Measurements from ENCODE around the gene ITLN1.
"Not testable (repeated sequence)": the region's sequence is repeated elsewhere in the genome, so short reads cannot be mapped to it uniquely, and the experiment has no call there.

The ITLN1 gene

GRCh38 chr1:160883581-160884513 lies 1.1 kb downstream of the ITLN1 start:
- ATAC-seq (no peak), DNase-seq (no peak)

GRCh38 chr1:160882582-160882981 lies 2.4 kb downstream of the ITLN1 start:
- no peak for DNase-seq
- ATAC-seq: no peak

- ATAC-seq, DNase-seq: not testable (repeated sequence)
These were observed 3.7 kb downstream of the ITLN1 start for GRCh38 chr1:160881264-160881663.

GRCh38 chr1:160880216-160880615 lies 4.8 kb downstream of the ITLN1 start:
- ATAC-seq: no peak
- no peak for DNase-seq

- ATAC-seq (peak; percentile 44), DNase-seq (no peak)
These were observed 5.9 kb downstream of the ITLN1 start for GRCh38 chr1:160879056-160879455.

- DNase-seq (no peak), ATAC-seq (no peak)
These were observed 7.8 kb downstream of the ITLN1 start for GRCh38 chr1:160877221-160877620.

- no peak for DNase-seq
- ATAC-seq: no peak
These were observed 8.7 kb downstream of the ITLN1 start for GRCh38 chr1:160876311-160876710.

- ATAC-seq, DNase-seq: not testable (repeated sequence)
These were observed 9.4 kb downstream of the ITLN1 start for GRCh38 chr1:160875591-160875990.

GRCh38 chr1:160874935-160875334 lies 10.0 kb downstream of the ITLN1 start:
- peak; percentile 90 for ATAC-seq
- DNase-seq: no peak

- DNase-seq (no peak), ATAC-seq (no peak)
These were observed 16.8 kb downstream of the ITLN1 start for GRCh38 chr1:160868141-160868540.

- not testable (repeated sequence) for ATAC-seq, DNase-seq
These were observed 17.3 kb downstream of the ITLN1 start for GRCh38 chr1:160867651-160868050.

GRCh38 chr1:160866695-160867260 lies 18.2 kb downstream of the ITLN1 start:
- DNase-seq: no peak
- no peak for ATAC-seq

- ATAC-seq (no peak), DNase-seq (no peak)
These were observed 18.8 kb downstream of the ITLN1 start for GRCh38 chr1:160866001-160866694.

GRCh38 chr1:160865337-160865736 lies 19.6 kb downstream of the ITLN1 start:
- ATAC-seq: no peak
- no peak for DNase-seq

- no peak for ATAC-seq
- DNase-seq: no peak
These were observed 20.8 kb downstream of the ITLN1 start for GRCh38 chr1:160864173-160864572.

- DNase-seq (no peak), ATAC-seq (no peak)
These were observed 21.2 kb downstream of the ITLN1 start for GRCh38 chr1:160863774-160864131.

- no peak for DNase-seq
- peak; percentile 7 for ATAC-seq
These were observed 21.8 kb downstream of the ITLN1 start for GRCh38 chr1:160863061-160863773.

GRCh38 chr1:160862203-160863060 lies 22.5 kb downstream of the ITLN1 start, which contains the start of gene CD244:
CD244 (minus strand) TSS chr1:160862887; CDS start chr1:160862677, 210 bp downstream.
- DNase-seq: peak; percentile 73
- peak; percentile 99 for ATAC-seq

- DNase-seq: no peak
- no peak for ATAC-seq
These were observed 24.0 kb downstream of the ITLN1 start for GRCh38 chr1:160860840-160861505.

GRCh38 chr1:160859166-160859565 lies 25.8 kb downstream of the ITLN1 start:
- DNase-seq: no peak
- no peak for ATAC-seq

- no peak for DNase-seq
These were observed 26.5 kb downstream of the ITLN1 start for GRCh38 chr1:160858507-160858906.

More at GRCh38 chr1:160858507-160858906, 26.5 kb downstream of the ITLN1 start:
- ATAC-seq: no peak

Data from stimulated activated naive CD8-positive, alpha-beta T cell treated with anti-CD3 and anti-CD28 coated beads, Interleukin-15, Interleukin-2, amounts not matched to agents 100 U/mL and 50 U/mL, for 24 hours (primary cell).